Smooth muscle cell (in vitro differentiated cells): Measurements from ENCODE around the gene CACNA1S. TPM values are rescaled to one million over a fixed set of nuclear protein-coding genes. Genes with fewer than 3 reads are reported as not detected.

Experiments
- DNase-seq: peaks from one replicate; lab custom pipeline; 2025; ENCODE audit not compliant: unreplicated experiment; lab: John Stamatoyannopoulos, UW
- H2AFZ ChIP-seq: fragments of 200-600 bp; sonication (generic); 2 replicates; pipeline ENCODE4 v1.6.0; 2016; ENCODE audit warnings: antibody characterized with exemption, low read depth, mild to moderate bottlenecking
- H3F3A ChIP-seq: fragments of 200-600 bp; sonication (generic); 2 replicates; pipeline ENCODE4 v1.6.0; 2017; ENCODE audit warnings: antibody characterized with exemption, low read depth
- H3K27ac ChIP-seq: fragments of 200-600 bp; sonication (generic); 2 replicates; pipeline ENCODE4 v1.5.1; 2016; ENCODE audit warnings: low read depth, mild to moderate bottlenecking
- H3K27me3 ChIP-seq: fragments of 200-600 bp; sonication (generic); 2 replicates; pipeline ENCODE4 v1.6.1; 2016; ENCODE audit warnings: low read depth, mild to moderate bottlenecking
- H3K36me3 ChIP-seq: fragments of 200-600 bp; sonication (generic); 2 replicates; pipeline ENCODE4 v1.5.1; 2016; ENCODE audit warnings: low read depth
- H3K4me1 ChIP-seq: fragments of 200-600 bp; sonication (generic); 2 replicates; pipeline ENCODE4 v1.5.1; 2016; ENCODE audit warnings: low read depth
- H3K4me2 ChIP-seq: fragments of 200-600 bp; sonication (generic); 2 replicates; pipeline ENCODE4 v1.6.0; 2016; ENCODE audit warnings: mild to moderate bottlenecking
- H3K4me3 ChIP-seq: fragments of 200-600 bp; sonication (generic); 2 replicates; pipeline ENCODE4 v1.5.1; 2016; ENCODE audit warnings: mild to moderate bottlenecking
- H3K79me2 ChIP-seq: fragments of 200-600 bp; sonication (generic); 2 replicates; pipeline ENCODE4 v1.6.0; 2016; ENCODE audit warnings: low read depth, mild to moderate bottlenecking
- H3K9ac ChIP-seq: fragments of 200-600 bp; sonication (generic); 2 replicates; pipeline ENCODE4 v1.6.0; 2016; ENCODE audit warnings: low read depth
- H3K9me3 ChIP-seq: fragments of 200-600 bp; sonication (generic); replicated peaks from 2 replicates; pipeline ENCODE4 v1.5.1; 2016; ENCODE audit warnings: low read depth
- H4K20me1 ChIP-seq: fragments of 200-600 bp; sonication (generic); 2 replicates; pipeline ENCODE4 v1.6.0; 2016; ENCODE audit warnings: low read depth
- CTCF ChIP-seq: fragments of 200-600 bp; sonication (generic); IDR thresholded peaks from 2 replicates; pipeline ENCODE4 v1.5.1; 2017; ENCODE audit warnings: borderline replicate concordance, mild to moderate bottlenecking, antibody characterized with exemption; ENCODE audit not compliant: insufficient read depth, poor library complexity, severe bottlenecking
- WGBS: methylation state at CpG from one replicate; pipeline ENCODE4 v1.1.7; 2016; ENCODE audit warnings: low lambda C conversion rate; 5-methylcytosine and 5-hydroxymethylcytosine counted together
- polyA plus RNA-seq: library from polyadenylated mRNA; unstranded; fragments of >200 nt; fragmentation: Nextera tagmentation; extraction: Ambion mirVana; gene quantifications from 2 replicates; pipeline ENCODE4 v1.2.1, GENCODE V29; 2016
- total RNA-seq: library from RNA; depleted of rRNA; stranded (reverse); fragments of >200 nt; gene quantifications from 2 replicates; pipeline ENCODE4 v1.2.3, GENCODE V29; 2014

The CACNA1S gene
- total and polyA plus RNA-seq, 2 experiments from 2014 or later = not detected

GRCh38 chr1:201110138-201110537 is 2.1 kb downstream of the CACNA1S start:
- Histone ChIP-seq H3K36me3 (no peaks in the 10 kb centered on the region), H3K79me2 (no peaks in the 10 kb centered on the region), H2AFZ (no peak overlapping the region), H3K4me1 (peaks cover 5% of the 10 kb centered on the region), H3K27ac (no peak overlapping the region), H3K4me2 (no peak overlapping the region), H3F3A (no peaks in the 10 kb centered on the region), H4K20me1 (no peaks in the 10 kb centered on the region), H3K27me3 (no peaks in the 10 kb centered on the region), H3K9ac (no peak overlapping the region), H3K4me3 (no peak overlapping the region), H3K9me3 (no peaks in the 10 kb centered on the region)
- DNase-seq = no peak
- TF ChIP-seq CTCF = no peak
- 90% methylated on average over 8 of the region's 10 CpGs for WGBS

GRCh38 chr1:201109651-201110050 is 2.6 kb downstream of the CACNA1S start:
- WGBS = 42% methylated on average over 1 of the region's 1 CpG
- no peak overlapping the region for H3K9ac ChIP-seq

DNA sequence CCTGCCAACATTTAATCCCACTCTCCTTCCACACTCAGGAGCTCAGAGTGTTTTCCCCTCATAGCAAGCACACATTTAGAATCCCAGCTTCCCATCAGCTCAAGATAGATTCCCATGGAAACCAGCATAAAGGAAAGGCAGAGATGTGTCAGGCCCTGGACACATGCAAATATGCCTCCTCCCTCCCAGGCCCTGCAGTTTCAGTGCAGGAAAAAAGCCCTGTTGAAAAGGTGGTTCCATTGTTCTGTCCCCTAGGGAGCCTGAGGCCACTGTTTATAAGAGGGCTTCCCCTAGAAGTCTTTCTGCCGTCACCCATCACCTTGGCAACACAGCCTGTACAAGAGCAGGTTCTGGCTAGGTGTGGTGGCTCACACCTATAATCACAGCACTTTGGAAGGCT is 3.6 kb downstream of the CACNA1S start:
- no peak overlapping the region for H3K4me3 ChIP-seq
- H2AFZ ChIP-seq = no peak overlapping the region
- no peak overlapping the region for H3K4me2 ChIP-seq
- no peak for TF ChIP-seq CTCF
- H3K79me2 ChIP-seq = no peaks in the 10 kb centered on the region
- no peak overlapping the region for H3K9ac ChIP-seq
- H3K36me3 ChIP-seq = no peaks in the 10 kb centered on the region
- no peaks in the 10 kb centered on the region for H3K27me3 ChIP-seq
- H4K20me1 ChIP-seq = no peaks in the 10 kb centered on the region
- no peak overlapping the region for H3K27ac ChIP-seq
- WGBS = 71% methylated on average over 1 of the region's 1 CpG
- DNase-seq = no peak
- peaks cover under 1% of the 10 kb centered on the region for H3K4me1 ChIP-seq
- no peaks in the 10 kb centered on the region for H3K9me3 ChIP-seq
- no peaks in the 10 kb centered on the region for H3F3A ChIP-seq

More at GRCh38 chr1:201109651-201110050, 2.6 kb downstream of the CACNA1S start:
- no peaks in the 10 kb centered on the region for H3K36me3 ChIP-seq
- H3K27me3 ChIP-seq = no peaks in the 10 kb centered on the region
- no peak overlapping the region for H2AFZ ChIP-seq
- DNase-seq = no peak
- no peaks in the 10 kb centered on the region for H3F3A ChIP-seq
- H4K20me1 ChIP-seq = no peaks in the 10 kb centered on the region
- no peak overlapping the region for H3K4me2 ChIP-seq
- no peak for TF ChIP-seq CTCF
- no peak overlapping the region for H3K4me3 ChIP-seq
- no peak overlapping the region for H3K27ac ChIP-seq
- no peaks in the 10 kb centered on the region for H3K79me2 ChIP-seq
- no peaks in the 10 kb centered on the region for H3K9me3 ChIP-seq
- peaks cover 5% of the 10 kb centered on the region for H3K4me1 ChIP-seq

GRCh38 chr1:201105688-201106087 is 6.5 kb downstream of the CACNA1S start:
- H3K36me3 ChIP-seq = no peaks in the 10 kb centered on the region
- no peaks in the 10 kb centered on the region for H4K20me1 ChIP-seq
- H3K9me3 ChIP-seq = no peaks in the 10 kb centered on the region
- no peak overlapping the region for H2AFZ ChIP-seq
- no peak overlapping the region for H3K27ac ChIP-seq
- H3K27me3 ChIP-seq = no peaks in the 10 kb centered on the region
- H3K4me2 ChIP-seq = no peak overlapping the region
- H3K4me3 ChIP-seq = no peak overlapping the region
- no peak overlapping the region for H3K9ac ChIP-seq
- no peaks in the 10 kb centered on the region for H3K4me1 ChIP-seq
- H3K79me2 ChIP-seq = no peaks in the 10 kb centered on the region
- DNase-seq = no peak
- no peak for TF ChIP-seq CTCF
- 94% methylated on average over 5 of the region's 5 CpGs for WGBS
- H3F3A ChIP-seq = no peaks in the 10 kb centered on the region
